Measurements from ENCODE around the gene PSME3. TPM values are rescaled to one million over a fixed set of nuclear protein-coding genes. Genes with fewer than 3 reads are reported as not detected.

PSME3 gene
- total RNA-seq, 1 experiment from 2014 or later = 192 TPM

DNA sequence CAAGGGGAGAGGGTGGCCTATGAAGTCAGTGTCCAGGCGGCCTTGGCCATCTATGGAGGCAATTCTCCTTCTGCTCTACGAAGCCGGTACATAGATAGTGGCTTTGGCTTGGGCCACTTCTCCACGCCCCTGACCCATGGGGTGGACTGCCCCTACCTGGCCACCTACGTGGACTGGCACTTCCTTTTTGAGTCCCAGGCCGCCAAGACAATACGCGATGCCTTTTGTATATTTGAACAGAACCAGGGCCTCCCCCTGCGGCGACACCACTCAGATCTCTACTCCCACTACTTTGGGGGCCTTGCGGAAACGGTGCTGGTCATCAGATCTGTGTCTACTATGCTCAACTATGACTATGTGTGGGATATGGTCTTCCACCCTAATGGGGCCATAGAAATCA lies 35.1 kb downstream of the PSME3 start (continued):
- TF ChIP-seq, protein P1, sequence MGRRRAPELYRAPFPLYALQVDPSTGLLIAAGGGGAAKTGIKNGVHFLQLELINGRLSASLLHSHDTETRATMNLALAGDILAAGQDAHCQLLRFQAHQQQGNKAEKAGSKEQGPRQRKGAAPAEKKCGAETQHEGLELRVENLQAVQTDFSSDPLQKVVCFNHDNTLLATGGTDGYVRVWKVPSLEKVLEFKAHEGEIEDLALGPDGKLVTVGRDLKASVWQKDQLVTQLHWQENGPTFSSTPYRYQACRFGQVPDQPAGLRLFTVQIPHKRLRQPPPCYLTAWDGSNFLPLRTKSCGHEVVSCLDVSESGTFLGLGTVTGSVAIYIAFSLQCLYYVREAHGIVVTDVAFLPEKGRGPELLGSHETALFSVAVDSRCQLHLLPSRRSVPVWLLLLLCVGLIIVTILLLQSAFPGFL (CRISPR knock-in tag; IDR thresholded peaks at IDR 0.05; ENCODE audit: borderline replicate concordance) = no peak
- TF ChIP-seq ZNF263 (CRISPR knock-in tag; IDR thresholded peaks at IDR 0.05; ENCODE audit: low read depth) = no peak
- TF ChIP-seq, protein P2, sequence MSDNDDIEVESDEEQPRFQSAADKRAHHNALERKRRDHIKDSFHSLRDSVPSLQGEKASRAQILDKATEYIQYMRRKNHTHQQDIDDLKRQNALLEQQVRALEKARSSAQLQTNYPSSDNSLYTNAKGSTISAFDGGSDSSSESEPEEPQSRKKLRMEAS (CRISPR knock-in tag; IDR thresholded peaks at IDR 0.05) = no peak

DNA sequence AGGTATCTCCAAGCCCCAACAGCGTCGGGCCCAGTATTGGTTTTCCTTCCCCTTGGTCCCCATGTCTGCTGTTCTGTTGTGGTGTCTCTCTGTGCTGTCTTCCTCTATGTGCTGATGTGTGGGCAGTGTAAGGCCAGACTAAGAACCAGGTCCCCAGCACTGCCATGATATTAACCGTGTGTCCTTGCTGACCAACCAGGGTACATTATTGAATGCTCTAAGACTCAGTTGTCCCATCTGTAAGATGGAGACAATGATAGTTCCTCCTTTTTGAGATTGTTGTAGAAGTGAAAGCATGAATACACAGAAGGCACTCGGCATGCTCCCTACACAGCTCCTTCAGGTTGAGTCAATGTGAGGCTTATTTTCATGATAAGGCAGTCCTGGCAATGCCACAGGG lies 38.5 kb downstream of the PSME3 start:
- no peak for ATAC-seq
- H3K4me1 Mint-ChIP-seq = peaks cover 5% of the 10 kb centered on the region
- H3K36me3 Mint-ChIP-seq = peaks cover 12% of the 10 kb centered on the region
- ChIA-PET POLR2A (no interaction called here), CTCF (no interaction called here)
- peaks cover 10% of the 10 kb centered on the region for H3K27me3 Mint-ChIP-seq (ENCODE audit: low read depth)
- no peak for DNase-seq (ENCODE audit: low spot score)
- H3K9me3 Mint-ChIP-seq = peaks cover 27% of the 10 kb centered on the region
- TF ChIP-seq ZNF232 (CRISPR knock-in tag; IDR thresholded peaks at IDR 0.05) (no peak), NFYB (CRISPR knock-in tag; conservative IDR thresholded peaks at IDR 0.05; ENCODE audit: low read depth) (no peak), CBFB (CRISPR knock-in tag; IDR thresholded peaks at IDR 0.05; ENCODE audit: low read depth) (no peak), JUN (CRISPR knock-in tag; IDR thresholded peaks at IDR 0.05) (no peak), ZNF138 (CRISPR knock-in tag; conservative IDR thresholded peaks at IDR 0.05) (no peak), NR2C2 (CRISPR knock-in tag; IDR thresholded peaks at IDR 0.05) (no peak), RORB (CRISPR knock-in tag; IDR thresholded peaks at IDR 0.05) (no peak), FOXJ3 (CRISPR knock-in tag; IDR thresholded peaks at IDR 0.05; ENCODE audit: borderline replicate concordance) (no peak), OVOL2 (CRISPR knock-in tag; IDR thresholded peaks at IDR 0.05; ENCODE audit: borderline replicate concordance) (no peak), ZNF671 (CRISPR knock-in tag; IDR thresholded peaks at IDR 0.05) (no peak), GTF2I (CRISPR knock-in tag; conservative IDR thresholded peaks at IDR 0.05) (no peak)
- TF ChIP-seq, protein P3, sequence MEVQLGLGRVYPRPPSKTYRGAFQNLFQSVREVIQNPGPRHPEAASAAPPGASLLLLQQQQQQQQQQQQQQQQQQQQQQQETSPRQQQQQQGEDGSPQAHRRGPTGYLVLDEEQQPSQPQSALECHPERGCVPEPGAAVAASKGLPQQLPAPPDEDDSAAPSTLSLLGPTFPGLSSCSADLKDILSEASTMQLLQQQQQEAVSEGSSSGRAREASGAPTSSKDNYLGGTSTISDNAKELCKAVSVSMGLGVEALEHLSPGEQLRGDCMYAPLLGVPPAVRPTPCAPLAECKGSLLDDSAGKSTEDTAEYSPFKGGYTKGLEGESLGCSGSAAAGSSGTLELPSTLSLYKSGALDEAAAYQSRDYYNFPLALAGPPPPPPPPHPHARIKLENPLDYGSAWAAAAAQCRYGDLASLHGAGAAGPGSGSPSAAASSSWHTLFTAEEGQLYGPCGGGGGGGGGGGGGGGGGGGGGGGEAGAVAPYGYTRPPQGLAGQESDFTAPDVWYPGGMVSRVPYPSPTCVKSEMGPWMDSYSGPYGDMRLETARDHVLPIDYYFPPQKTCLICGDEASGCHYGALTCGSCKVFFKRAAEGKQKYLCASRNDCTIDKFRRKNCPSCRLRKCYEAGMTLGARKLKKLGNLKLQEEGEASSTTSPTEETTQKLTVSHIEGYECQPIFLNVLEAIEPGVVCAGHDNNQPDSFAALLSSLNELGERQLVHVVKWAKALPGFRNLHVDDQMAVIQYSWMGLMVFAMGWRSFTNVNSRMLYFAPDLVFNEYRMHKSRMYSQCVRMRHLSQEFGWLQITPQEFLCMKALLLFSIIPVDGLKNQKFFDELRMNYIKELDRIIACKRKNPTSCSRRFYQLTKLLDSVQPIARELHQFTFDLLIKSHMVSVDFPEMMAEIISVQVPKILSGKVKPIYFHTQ (CRISPR knock-in tag; IDR thresholded peaks at IDR 0.05) = no peak
- TF ChIP-seq, protein P4, sequence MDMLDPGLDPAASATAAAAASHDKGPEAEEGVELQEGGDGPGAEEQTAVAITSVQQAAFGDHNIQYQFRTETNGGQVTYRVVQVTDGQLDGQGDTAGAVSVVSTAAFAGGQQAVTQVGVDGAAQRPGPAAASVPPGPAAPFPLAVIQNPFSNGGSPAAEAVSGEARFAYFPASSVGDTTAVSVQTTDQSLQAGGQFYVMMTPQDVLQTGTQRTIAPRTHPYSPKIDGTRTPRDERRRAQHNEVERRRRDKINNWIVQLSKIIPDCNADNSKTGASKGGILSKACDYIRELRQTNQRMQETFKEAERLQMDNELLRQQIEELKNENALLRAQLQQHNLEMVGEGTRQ (CRISPR knock-in tag; IDR thresholded peaks at IDR 0.05) = no peak
- TF ChIP-seq, protein P5, sequence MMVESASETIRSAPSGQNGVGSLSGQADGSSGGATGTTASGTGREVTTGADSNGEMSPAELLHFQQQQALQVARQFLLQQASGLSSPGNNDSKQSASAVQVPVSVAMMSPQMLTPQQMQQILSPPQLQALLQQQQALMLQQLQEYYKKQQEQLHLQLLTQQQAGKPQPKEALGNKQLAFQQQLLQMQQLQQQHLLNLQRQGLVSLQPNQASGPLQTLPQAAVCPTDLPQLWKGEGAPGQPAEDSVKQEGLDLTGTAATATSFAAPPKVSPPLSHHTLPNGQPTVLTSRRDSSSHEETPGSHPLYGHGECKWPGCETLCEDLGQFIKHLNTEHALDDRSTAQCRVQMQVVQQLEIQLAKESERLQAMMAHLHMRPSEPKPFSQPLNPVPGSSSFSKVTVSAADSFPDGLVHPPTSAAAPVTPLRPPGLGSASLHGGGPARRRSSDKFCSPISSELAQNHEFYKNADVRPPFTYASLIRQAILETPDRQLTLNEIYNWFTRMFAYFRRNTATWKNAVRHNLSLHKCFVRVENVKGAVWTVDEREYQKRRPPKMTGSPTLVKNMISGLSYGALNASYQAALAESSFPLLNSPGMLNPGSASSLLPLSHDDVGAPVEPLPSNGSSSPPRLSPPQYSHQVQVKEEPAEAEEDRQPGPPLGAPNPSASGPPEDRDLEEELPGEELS (CRISPR knock-in tag; IDR thresholded peaks at IDR 0.05) = no peak
- TF ChIP-seq, protein P6, sequence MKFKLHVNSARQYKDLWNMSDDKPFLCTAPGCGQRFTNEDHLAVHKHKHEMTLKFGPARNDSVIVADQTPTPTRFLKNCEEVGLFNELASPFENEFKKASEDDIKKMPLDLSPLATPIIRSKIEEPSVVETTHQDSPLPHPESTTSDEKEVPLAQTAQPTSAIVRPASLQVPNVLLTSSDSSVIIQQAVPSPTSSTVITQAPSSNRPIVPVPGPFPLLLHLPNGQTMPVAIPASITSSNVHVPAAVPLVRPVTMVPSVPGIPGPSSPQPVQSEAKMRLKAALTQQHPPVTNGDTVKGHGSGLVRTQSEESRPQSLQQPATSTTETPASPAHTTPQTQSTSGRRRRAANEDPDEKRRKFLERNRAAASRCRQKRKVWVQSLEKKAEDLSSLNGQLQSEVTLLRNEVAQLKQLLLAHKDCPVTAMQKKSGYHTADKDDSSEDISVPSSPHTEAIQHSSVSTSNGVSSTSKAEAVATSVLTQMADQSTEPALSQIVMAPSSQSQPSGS (CRISPR knock-in tag; IDR thresholded peaks at IDR 0.05; ENCODE audit: borderline replicate concordance, low read depth) = no peak
- TF ChIP-seq, protein P7, sequence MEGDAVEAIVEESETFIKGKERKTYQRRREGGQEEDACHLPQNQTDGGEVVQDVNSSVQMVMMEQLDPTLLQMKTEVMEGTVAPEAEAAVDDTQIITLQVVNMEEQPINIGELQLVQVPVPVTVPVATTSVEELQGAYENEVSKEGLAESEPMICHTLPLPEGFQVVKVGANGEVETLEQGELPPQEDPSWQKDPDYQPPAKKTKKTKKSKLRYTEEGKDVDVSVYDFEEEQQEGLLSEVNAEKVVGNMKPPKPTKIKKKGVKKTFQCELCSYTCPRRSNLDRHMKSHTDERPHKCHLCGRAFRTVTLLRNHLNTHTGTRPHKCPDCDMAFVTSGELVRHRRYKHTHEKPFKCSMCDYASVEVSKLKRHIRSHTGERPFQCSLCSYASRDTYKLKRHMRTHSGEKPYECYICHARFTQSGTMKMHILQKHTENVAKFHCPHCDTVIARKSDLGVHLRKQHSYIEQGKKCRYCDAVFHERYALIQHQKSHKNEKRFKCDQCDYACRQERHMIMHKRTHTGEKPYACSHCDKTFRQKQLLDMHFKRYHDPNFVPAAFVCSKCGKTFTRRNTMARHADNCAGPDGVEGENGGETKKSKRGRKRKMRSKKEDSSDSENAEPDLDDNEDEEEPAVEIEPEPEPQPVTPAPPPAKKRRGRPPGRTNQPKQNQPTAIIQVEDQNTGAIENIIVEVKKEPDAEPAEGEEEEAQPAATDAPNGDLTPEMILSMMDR (IDR thresholded peaks at IDR 0.05) = no peak
- H3K4me3 Mint-ChIP-seq = no peak overlapping the region
- H3K27ac Mint-ChIP-seq = no peak overlapping the region

All from WTC11 (cell line).